NB4 (cell line): Measurements from ENCODE around the gene ATXN7L3.

ENCODE experiments used
- CTCF ChIP-seq: IDR thresholded peaks from one replicate; pipeline ENCODE4 v1.5.1; 2012; ENCODE audit warnings: low read depth, low read length
- MYC ChIP-seq: IDR thresholded peaks from 2 replicates; pipeline ENCODE4 v1.6.1; 2011; ENCODE audit warnings: low read depth, low read length
- POLR2A ChIP-seq: IDR thresholded peaks from 2 replicates; pipeline ENCODE4 v1.6.1; 2011; ENCODE audit warnings: mild to moderate bottlenecking; ENCODE audit not compliant: insufficient read length; ENCODE audit errors: extremely low read depth
- TF ChIP-seq, protein P1 (sequence below): IDR thresholded peaks from 2 replicates; pipeline ENCODE4 v1.6.1; 2011; ENCODE audit warnings: low read depth, low read length

- no peak for TF ChIP-seq CTCF
- TF ChIP-seq POLR2A: no peak
- TF ChIP-seq, protein P1, sequence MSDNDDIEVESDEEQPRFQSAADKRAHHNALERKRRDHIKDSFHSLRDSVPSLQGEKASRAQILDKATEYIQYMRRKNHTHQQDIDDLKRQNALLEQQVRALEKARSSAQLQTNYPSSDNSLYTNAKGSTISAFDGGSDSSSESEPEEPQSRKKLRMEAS: no peak
- TF ChIP-seq MYC: no peak
Observed at GRCh38 chr17:44146375-44147346, 53.0 kb downstream of the ATXN7L3 start.
